Breast epithelium (tissue), 4 donors: ENCODE measurements around the gene RCAN1. TPM values are rescaled to one million over a fixed set of nuclear protein-coding genes. Genes with fewer than 3 reads are reported as not detected.

Experiments used
- DNase-seq, 2 donors: peaks; one replicate each; pipeline ENCODE4 v3.0.0-alpha.2; 2019; ENCODE audit warnings: low spot score in 2 of 2
- H3K27ac ChIP-seq, 2 donors: fragments of 200-600 bp; sonication (generic) in 1 of 2; one replicate each; pipeline ENCODE4 v1.5.1; 2016 to 2019; ENCODE audit warnings: mild to moderate bottlenecking in 1 of 2
- H3K27me3 ChIP-seq, 2 donors: fragments of 200-600 bp; sonication (generic) in 1 of 2; one replicate each; pipeline versions ENCODE4 v1.5.1 to v1.6.0; 2017 to 2019; ENCODE audit warnings: control low read depth in 1 of 2, mild to moderate bottlenecking in 1 of 2
- H3K36me3 ChIP-seq: fragments of 200-600 bp; one replicate; pipeline ENCODE4 v1.5.1; 2019
- H3K4me1 ChIP-seq, 2 donors: fragments of 200-600 bp; sonication (generic); one replicate each; pipeline ENCODE4 v1.5.1; 2016 to 2019; ENCODE audit warnings: control low read depth in 1 of 2
- H3K4me3 ChIP-seq, 3 donors: fragments of 200-600 bp; sonication (generic); 1 replicate in 2 of 3; 2 replicates in 1 of 3; pipeline ENCODE4 v1.5.1; 2016 to 2019; ENCODE audit warnings: mild to moderate bottlenecking in 3 of 3, moderate library complexity in 2 of 3
- H3K9me3 ChIP-seq, 2 donors: fragments of 200-600 bp; sonication (generic) in 1 of 2; one replicate each; pipeline ENCODE4 v1.5.1; 2016 to 2019; ENCODE audit warnings: control low read depth in 1 of 2
- CTCF ChIP-seq, 3 donors: fragments of 450-650 bp; IDR thresholded peaks; one replicate each; pipeline ENCODE4 v1.5.1; 2016 to 2017; ENCODE audit warnings: antibody characterized with exemption in 3 of 3, mild to moderate bottlenecking in 3 of 3, moderate library complexity in 3 of 3
- POLR2A ChIP-seq: fragments of 450-650 bp; IDR thresholded peaks from one replicate; pipeline ENCODE4 v1.6.1; 2016; ENCODE audit warnings: antibody characterized with exemption, mild to moderate bottlenecking, moderate library complexity
- POLR2AphosphoS5 ChIP-seq, 3 donors: sonication (generic); formaldehyde crosslinking; IDR thresholded peaks; one replicate each; pipeline ENCODE4 v1.6.1; 2017; ENCODE audit warnings: antibody characterized with exemption in 3 of 3
- intact Hi-C: fragments of 100-400 bp; cut with DNase I; formaldehyde crosslinking; loops from one replicate; pipeline ENCODE4 v1.15.1; 2023; ENCODE audit warnings: low total_unique reads
- total RNA-seq, 3 donors: library from RNA; depleted of rRNA; stranded (reverse); fragments of >200 nt; gene quantifications; one replicate each; pipeline ENCODE4 v1.1.0, GENCODE V29; 2016

The RCAN1 gene
- total RNA-seq, 3 donors from 2014 or later, result 30.1 to 73.0 (median 47.9) TPM

GRCh38 chr21:34546542-34546941 is 68.4 kb downstream of the RCAN1 start:
- Histone ChIP-seq H3K4me3 (no peak overlapping the region), H3K36me3 (no peaks in the 10 kb centered on the region), H3K4me1 (peaks cover 0 to 16% of the 10 kb centered on the region in 2 donors), H3K27me3 (no peaks in the 10 kb centered on the region), H3K9me3 (no peaks in the 10 kb centered on the region), H3K27ac (peak overlapping the region; percentile 73 to 84)
- TF ChIP-seq CTCF (IDR thresholded peaks at IDR 0.05), result no peak
- no peak for TF ChIP-seq POLR2A
- no peak for TF ChIP-seq POLR2AphosphoS5 (IDR thresholded peaks at IDR 0.05)
- no peak for DNase-seq
- intact Hi-C loops, result no loop called here

GRCh38 chr21:34545079-34545884 is 69.6 kb downstream of the RCAN1 start:
- H3K36me3 ChIP-seq, result no peaks in the 10 kb centered on the region
- intact Hi-C loops, result no loop called here
- no peaks in the 10 kb centered on the region for H3K9me3 ChIP-seq
- DNase-seq, result peak in 1 of 2 donors; percentile 57
- no peaks in the 10 kb centered on the region for H3K27me3 ChIP-seq
- peak overlapping the region; percentile 84 to 86 for H3K27ac ChIP-seq
- peaks cover 0 to 16% of the 10 kb centered on the region in 2 donors for H3K4me1 ChIP-seq
- peak in 2 of 3 donors; percentile 19 to 57 for TF ChIP-seq POLR2AphosphoS5 (IDR thresholded peaks at IDR 0.05)
- no peak for TF ChIP-seq CTCF (IDR thresholded peaks at IDR 0.05)
- peak overlapping the region in 1 of 3 donors; percentile 4 for H3K4me3 ChIP-seq

GRCh38 chr21:34544032-34544496 is 70.8 kb downstream of the RCAN1 start:
- Histone ChIP-seq H3K9me3 (no peaks in the 10 kb centered on the region), H3K4me1 (peaks cover 0 to 16% of the 10 kb centered on the region in 2 donors), H3K36me3 (no peaks in the 10 kb centered on the region), H3K27ac (peak overlapping the region; percentile 84 to 86), H3K27me3 (no peaks in the 10 kb centered on the region), H3K4me3 (no peak overlapping the region)
- peak in 2 of 3 donors; percentile 53 to 56 for TF ChIP-seq POLR2AphosphoS5 (IDR thresholded peaks at IDR 0.05)
- no peak for TF ChIP-seq POLR2A
- TF ChIP-seq CTCF (IDR thresholded peaks at IDR 0.05), result peak; percentile 62 to 75 (median 70)
- DNase-seq, result peak; percentile 67 to 76
- intact Hi-C loops, result no loop called here

- intact Hi-C loops, result no loop called here
- TF ChIP-seq POLR2AphosphoS5 (IDR thresholded peaks at IDR 0.05), result no peak
- TF ChIP-seq POLR2A, result no peak
- no peak for TF ChIP-seq CTCF (IDR thresholded peaks at IDR 0.05)
- H3K27ac ChIP-seq, result no peak overlapping the region
Measured at GRCh38 chr21:34543017-34543416, 71.9 kb downstream of the RCAN1 start.

GRCh38 chr21:34540206-34540605 is 74.7 kb downstream of the RCAN1 start:
- H3K27me3 ChIP-seq, result no peaks in the 10 kb centered on the region
- H3K4me3 ChIP-seq, result no peak overlapping the region
- TF ChIP-seq POLR2AphosphoS5 (IDR thresholded peaks at IDR 0.05) (no peak), POLR2A (no peak), CTCF (IDR thresholded peaks at IDR 0.05) (no peak)
- no peak for DNase-seq
- H3K4me1 ChIP-seq, result peaks cover 0 to 5% of the 10 kb centered on the region in 2 donors
- no peaks in the 10 kb centered on the region for H3K9me3 ChIP-seq
- no peak overlapping the region for H3K27ac ChIP-seq
- H3K36me3 ChIP-seq, result no peaks in the 10 kb centered on the region
- intact Hi-C loops, result no loop called here

More at GRCh38 chr21:34543017-34543416, 71.9 kb downstream of the RCAN1 start:
- no peaks in the 10 kb centered on the region for H3K9me3 ChIP-seq
- H3K4me1 ChIP-seq, result peaks cover 0 to 16% of the 10 kb centered on the region in 2 donors
- H3K27me3 ChIP-seq, result no peaks in the 10 kb centered on the region
- DNase-seq, result no peak
- no peak overlapping the region for H3K4me3 ChIP-seq
- H3K36me3 ChIP-seq, result no peaks in the 10 kb centered on the region
